DOHH2 (cell line): ENCODE measurements around the gene FTSJ3.

Experiments used
- H3F3A ChIP-seq: fragments of 200-600 bp; sonication (generic), shearing (Covaris generic); 2 replicates; pipeline ENCODE4 v1.6.0; 2016; ENCODE audit warnings: antibody characterized with exemption, mild to moderate bottlenecking; ENCODE audit not compliant: control insufficient read depth, insufficient read depth
- H3K27ac ChIP-seq: fragments of 200-600 bp; sonication (generic); 2 replicates; pipeline ENCODE4 v1.5.1; 2014; ENCODE audit warnings: low read depth, mild to moderate bottlenecking, low read length, moderate library complexity
- H3K27me3 ChIP-seq: fragments of 200-600 bp; sonication (generic); 2 replicates; pipeline ENCODE4 v1.6.1; 2014; ENCODE audit warnings: mild to moderate bottlenecking, low read length, mixed read lengths; ENCODE audit not compliant: control insufficient read depth
- H3K36me3 ChIP-seq: fragments of 200-600 bp; sonication (generic); 2 replicates; pipeline ENCODE4 v1.6.1; 2014; ENCODE audit warnings: mild to moderate bottlenecking, low read length, moderate library complexity, mixed read lengths; ENCODE audit not compliant: control insufficient read depth
- H3K4me1 ChIP-seq: fragments of 200-600 bp; sonication (generic); 2 replicates; pipeline ENCODE4 v1.6.1; 2014; ENCODE audit warnings: mild to moderate bottlenecking, low read length, mixed read lengths; ENCODE audit not compliant: control insufficient read depth
- H3K4me2 ChIP-seq: fragments of 200-600 bp; sonication (generic); 2 replicates; pipeline ENCODE4 v1.6.0; 2014; ENCODE audit warnings: mild to moderate bottlenecking, low read length, moderate library complexity
- H3K4me3 ChIP-seq: fragments of 200-600 bp; sonication (generic); 2 replicates; pipeline ENCODE4 v1.5.1; 2014; ENCODE audit warnings: mild to moderate bottlenecking, low read length, mixed read lengths
- H3K79me2 ChIP-seq: fragments of 200-600 bp; sonication (generic); 2 replicates; pipeline ENCODE4 v1.6.1; 2014; ENCODE audit warnings: mild to moderate bottlenecking, low read length, mixed read lengths; ENCODE audit not compliant: control insufficient read depth
- H3K9me2 ChIP-seq: fragments of 200-600 bp; sonication (generic); replicated peaks from 2 replicates; pipeline ENCODE4 v1.6.1; 2014; ENCODE audit warnings: mild to moderate bottlenecking, low read length, mixed read lengths; ENCODE audit not compliant: control insufficient read depth
- H3K9me3 ChIP-seq: fragments of 200-600 bp; sonication (generic); 2 replicates; pipeline ENCODE4 v1.6.1; 2014; ENCODE audit warnings: antibody characterized with exemption, low read length, mixed read lengths; ENCODE audit not compliant: control insufficient read depth, insufficient read depth
- H4K20me1 ChIP-seq: fragments of 200-600 bp; sonication (generic); 2 replicates; pipeline ENCODE4 v1.6.0; 2014; ENCODE audit warnings: low read depth, mild to moderate bottlenecking, antibody characterized with exemption, low read length, moderate library complexity; ENCODE audit not compliant: control insufficient read depth, insufficient read depth
- CTCF ChIP-seq: fragments of 200-600 bp; sonication (generic); IDR thresholded peaks from one replicate; pipeline ENCODE4 v1.5.1; 2014; ENCODE audit warnings: antibody characterized with exemption, mild to moderate bottlenecking, low read depth, low read length; ENCODE audit not compliant: poor library complexity, severe bottlenecking
- EZH2phosphoT487 ChIP-seq: fragments of 200-600 bp; sonication (generic); IDR thresholded peaks from 2 replicates; pipeline ENCODE4 v1.6.1; 2017; ENCODE audit warnings: borderline replicate concordance, mild to moderate bottlenecking, antibody characterized with exemption, low read length, moderate library complexity, mixed read lengths

Gene FTSJ3

GRCh38 chr17:63783522-63783921 is 43.9 kb downstream of the FTSJ3 start:
- H3K4me3 ChIP-seq = no peak overlapping the region
- TF ChIP-seq CTCF (no peak), EZH2phosphoT487 (no peak)
- H3K36me3 ChIP-seq = peaks cover 94% of the 10 kb centered on the region
- H3K4me1 ChIP-seq = peaks cover 20% of the 10 kb centered on the region
- no peaks in the 10 kb centered on the region for H3K9me3 ChIP-seq
- H3K79me2 ChIP-seq = peaks cover 98% of the 10 kb centered on the region
- H3K27me3 ChIP-seq = no peaks in the 10 kb centered on the region
- H3F3A ChIP-seq = 0 out of 2 replicates have a peak, but pooled peaks cover 3% of the 10 kb centered on the region
- H4K20me1 ChIP-seq = peaks cover 27% of the 10 kb centered on the region
- H3K9me2 ChIP-seq = no peaks in the 10 kb centered on the region
- no peak overlapping the region for H3K4me2 ChIP-seq
- no peak overlapping the region for H3K27ac ChIP-seq

GRCh38 chr17:63780928-63781327 is 46.5 kb downstream of the FTSJ3 start:
- H3K27ac ChIP-seq = no peak overlapping the region
- no peak for TF ChIP-seq CTCF
- TF ChIP-seq EZH2phosphoT487 = no peak
- H3K9me2 ChIP-seq = no peaks in the 10 kb centered on the region
- peaks cover 37% of the 10 kb centered on the region for H4K20me1 ChIP-seq
- H3K9me3 ChIP-seq = no peaks in the 10 kb centered on the region
- 0 out of 2 replicates have a peak, but pooled peaks cover 3% of the 10 kb centered on the region for H3F3A ChIP-seq
- H3K79me2 ChIP-seq = peaks cover 99% of the 10 kb centered on the region
- H3K4me1 ChIP-seq = peaks cover 36% of the 10 kb centered on the region
- no peak overlapping the region for H3K4me2 ChIP-seq
- H3K4me3 ChIP-seq = no peak overlapping the region
- no peaks in the 10 kb centered on the region for H3K27me3 ChIP-seq
- peaks cover 94% of the 10 kb centered on the region for H3K36me3 ChIP-seq

GRCh38 chr17:63780507-63780906 is 47.0 kb downstream of the FTSJ3 start:
- Histone ChIP-seq H4K20me1 (peaks cover 41% of the 10 kb centered on the region), H3K79me2 (peaks cover 99% of the 10 kb centered on the region), H3K36me3 (peaks cover 94% of the 10 kb centered on the region), H3K9me2 (no peaks in the 10 kb centered on the region), H3K4me2 (no peak overlapping the region), H3K4me3 (no peak overlapping the region), H3F3A (0 out of 2 replicates have a peak, but pooled peaks cover 3% of the 10 kb centered on the region), H3K9me3 (no peaks in the 10 kb centered on the region), H3K27ac (no peak overlapping the region), H3K4me1 (peaks cover 41% of the 10 kb centered on the region), H3K27me3 (no peaks in the 10 kb centered on the region)
- TF ChIP-seq CTCF (no peak), EZH2phosphoT487 (no peak)
